Measurements from ENCODE around the gene CAMK1D.
"Not testable (repeated sequence)": the region's sequence is repeated elsewhere in the genome, so short reads cannot be mapped to it uniquely, and the experiment has no call there.

CAMK1D gene

DNA sequence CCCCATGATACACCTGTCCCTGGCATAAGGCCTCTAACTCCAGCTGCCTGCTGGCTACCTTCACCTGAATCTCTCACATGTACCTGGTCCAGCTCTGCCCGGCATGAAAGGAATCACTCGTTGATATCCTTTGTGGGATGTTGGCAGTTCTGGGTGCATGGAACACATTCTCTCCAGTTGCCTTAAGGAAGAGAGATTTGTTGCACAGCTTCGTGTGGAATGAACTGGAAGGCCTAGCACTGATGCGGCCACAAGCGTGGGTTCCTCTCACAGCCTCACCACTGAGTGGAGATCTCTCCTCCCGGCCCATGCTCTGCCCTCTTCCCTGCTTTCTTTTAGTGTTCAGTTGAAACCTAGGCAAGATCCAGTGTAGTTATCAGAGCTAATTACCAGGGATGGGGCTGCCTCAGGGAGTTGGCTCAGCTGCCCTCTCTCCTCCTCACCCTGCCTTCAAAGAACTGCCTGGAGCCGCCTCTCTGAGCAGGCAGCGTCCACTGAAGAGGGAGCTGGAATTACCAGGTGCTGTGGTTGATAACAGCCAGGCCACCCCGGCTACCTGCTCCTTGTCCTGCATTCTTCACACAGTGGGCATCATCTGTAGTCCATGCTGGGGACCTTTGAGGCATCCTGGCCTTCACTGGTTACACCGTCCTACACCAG lies 457.9 kb downstream of the CAMK1D start:
- no peak for DNase-seq

GRCh38 chr10:12808014-12808613 lies 458.8 kb downstream of the CAMK1D start:
- no peak for DNase-seq

DNA sequence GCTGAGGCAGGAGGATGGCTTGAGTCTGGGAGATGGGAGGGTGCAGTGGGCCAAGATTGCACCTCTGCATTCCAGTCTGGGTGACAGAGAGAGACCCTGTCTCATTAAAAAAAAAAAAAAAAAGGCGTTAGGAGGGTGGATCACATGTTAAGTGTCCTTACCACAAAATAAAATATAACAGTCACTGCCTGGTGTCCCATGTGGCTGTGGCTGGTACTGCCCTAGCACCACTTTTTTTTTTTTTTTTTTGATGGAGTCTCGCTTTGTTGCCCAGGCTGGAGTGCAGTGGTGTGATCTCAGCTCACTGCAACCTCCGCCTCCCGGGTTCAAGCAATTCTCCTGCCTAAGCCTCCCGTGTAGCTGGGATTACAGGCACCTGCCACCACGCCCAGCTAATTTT lies 460.7 kb downstream of the CAMK1D start:
- DNase-seq, result not testable (repeated sequence)

GRCh38 chr10:12811826-12812225 lies 462.5 kb downstream of the CAMK1D start:
- DNase-seq, result no peak

GRCh38 chr10:12812571-12812970 lies 463.2 kb downstream of the CAMK1D start:
- DNase-seq, result no peak

- DNase-seq, result no peak
Measured at GRCh38 chr10:12814166-12814565, 464.8 kb downstream of the CAMK1D start.

- no peak for DNase-seq
Measured at GRCh38 chr10:12819071-12819470, 469.7 kb downstream of the CAMK1D start.

DNA sequence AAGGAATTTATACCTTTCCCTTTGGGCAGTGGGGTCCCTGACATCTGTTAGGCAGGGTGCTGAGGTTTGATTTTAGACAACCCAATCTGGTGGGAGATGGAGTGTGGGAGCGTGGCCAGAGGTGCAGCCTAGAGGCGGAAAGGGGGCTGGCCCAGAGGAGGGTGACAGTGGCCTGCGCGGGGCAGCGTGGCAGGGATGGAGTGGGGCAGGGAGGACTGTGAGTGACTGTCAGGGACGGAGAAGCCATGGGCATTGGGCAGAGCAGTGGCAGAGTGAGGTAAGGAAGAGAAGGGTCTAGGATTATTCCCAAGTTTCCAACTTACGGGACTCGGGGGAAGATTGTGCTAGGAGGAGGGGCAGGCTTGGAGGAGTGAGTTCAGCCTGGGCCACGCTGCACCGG lies 470.3 kb downstream of the CAMK1D start:
- DNase-seq, result no peak

DNA sequence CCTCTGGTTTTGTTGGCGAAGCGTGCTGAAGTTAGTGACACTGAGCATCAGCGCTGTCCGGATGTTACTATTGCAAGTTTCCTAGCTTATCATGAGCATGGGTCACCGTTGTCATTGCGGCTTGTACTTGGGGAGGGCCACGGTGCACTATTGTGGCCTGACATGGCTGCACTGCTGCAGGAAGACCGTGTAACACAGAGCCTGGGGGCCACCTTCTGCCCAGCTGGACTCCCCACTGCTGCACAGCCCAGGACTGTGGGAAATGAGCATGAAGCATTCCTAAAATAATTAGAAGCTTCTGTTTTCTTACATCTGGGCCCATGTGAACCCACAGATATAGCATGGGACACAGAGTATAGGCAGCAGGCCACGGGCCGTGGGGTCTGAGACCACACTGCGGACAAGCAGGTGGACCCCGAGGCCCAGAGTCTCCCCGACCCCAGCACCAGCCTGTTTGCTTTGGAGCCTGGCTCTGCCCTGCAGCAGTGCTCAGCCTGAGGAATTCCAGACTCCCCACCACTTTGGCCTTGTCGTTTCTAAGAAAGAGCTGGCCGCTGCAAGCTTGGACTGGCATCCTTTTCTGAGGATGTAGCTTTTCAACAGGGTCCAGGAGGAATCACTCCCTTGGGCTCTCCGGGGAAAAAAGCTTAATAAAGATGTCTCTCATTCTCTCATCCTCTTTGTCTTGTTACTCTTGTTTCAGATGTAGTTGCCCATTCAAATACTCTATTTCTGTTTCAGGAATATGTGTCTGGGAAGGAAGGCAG lies 473.0 kb downstream of the CAMK1D start:
- no peak for DNase-seq

DNA sequence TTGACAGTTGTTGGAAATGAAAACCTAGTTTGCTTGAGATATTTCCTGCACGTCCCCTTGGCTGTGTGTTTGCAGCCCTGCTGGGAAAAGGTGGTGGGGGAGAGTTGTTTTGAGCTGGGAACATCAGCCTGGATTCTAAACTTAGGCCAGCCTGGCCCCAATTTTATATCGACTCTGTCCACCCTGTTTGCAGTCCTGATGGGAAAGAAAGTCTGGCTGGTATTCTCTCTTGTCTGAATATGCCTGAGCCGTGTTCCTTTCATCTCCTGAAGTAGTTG lies 473.5 kb downstream of the CAMK1D start:
- no peak for DNase-seq

DNA sequence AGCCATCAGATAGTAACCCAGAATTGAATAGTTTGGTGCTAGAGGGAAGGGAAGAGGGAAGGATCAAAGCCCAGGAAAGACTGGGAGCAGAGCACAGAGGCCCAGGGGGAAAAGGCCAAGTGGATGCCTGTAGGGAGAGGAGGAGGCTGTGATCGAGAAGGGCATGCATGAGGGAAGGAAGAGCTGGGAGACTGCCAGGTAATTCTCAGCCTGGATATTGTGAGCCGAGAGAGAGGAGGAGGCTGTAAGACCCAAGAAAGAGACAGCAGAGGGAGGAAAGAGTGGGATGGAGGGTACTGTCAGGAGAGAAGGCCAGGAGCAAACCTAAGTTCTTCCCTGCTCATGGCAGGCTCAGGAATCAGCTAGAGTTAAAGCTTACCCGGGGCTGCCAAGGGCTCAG lies 474.0 kb downstream of the CAMK1D start:
- DNase-seq, result no peak

DNA sequence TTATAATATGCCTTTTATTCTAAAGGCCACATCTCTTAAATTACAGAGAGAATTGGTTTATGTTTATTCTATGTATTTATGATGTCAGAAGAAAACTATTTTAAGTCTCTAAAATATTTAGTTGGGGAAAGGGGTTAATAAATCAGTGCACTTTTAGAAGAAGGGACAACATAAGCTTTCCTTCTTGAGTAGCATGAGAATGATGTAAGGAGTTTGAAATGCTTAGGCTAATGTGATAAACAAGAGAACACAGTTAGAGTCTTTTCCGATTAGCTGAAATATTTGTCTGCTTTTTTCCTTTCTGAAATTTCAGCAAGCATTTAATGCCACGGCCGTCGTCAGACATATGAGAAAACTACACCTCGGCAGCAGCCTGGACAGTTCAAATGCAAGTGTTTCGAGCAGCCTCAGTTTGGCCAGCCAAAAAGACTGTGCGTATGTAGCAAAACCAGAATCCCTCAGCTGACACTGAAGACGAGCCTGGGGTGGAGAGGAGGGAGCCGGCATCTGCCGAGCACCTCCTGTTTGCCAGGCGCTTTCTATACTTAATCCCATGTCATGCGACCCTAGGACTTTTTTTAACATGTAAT lies 476.0 kb downstream of the CAMK1D start:
- DNase-seq, result no peak

DNA sequence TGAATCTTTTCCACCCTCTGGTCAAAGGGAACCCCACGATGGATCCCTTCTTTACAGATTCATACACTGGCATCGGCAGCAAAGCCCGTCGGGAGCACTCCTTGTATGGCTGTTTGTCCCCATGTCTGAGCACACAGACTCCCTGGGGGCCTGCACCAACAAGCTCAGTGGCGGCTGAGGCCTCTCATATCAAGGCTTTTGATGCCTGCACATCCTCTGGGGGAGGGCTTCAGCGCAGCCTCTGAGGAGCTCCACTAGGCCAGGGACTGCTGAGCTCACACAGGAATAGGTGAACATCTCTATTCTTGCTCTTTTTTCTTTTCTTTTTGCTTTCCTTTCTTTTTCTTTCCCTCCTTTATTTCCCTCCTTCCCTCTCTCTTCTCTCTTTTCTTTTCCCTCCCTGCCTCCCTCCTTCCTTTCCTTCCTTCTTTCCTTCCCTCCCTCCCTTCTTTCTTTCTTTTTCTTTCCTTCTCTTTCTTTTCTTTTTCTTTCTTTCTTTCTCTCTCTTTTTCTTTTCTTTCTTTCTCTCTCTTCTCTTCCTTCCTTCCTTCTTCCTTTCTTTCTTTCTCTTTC lies 477.5 kb downstream of the CAMK1D start:
- no peak for DNase-seq

GRCh38 chr10:12828736-12829135 lies 479.4 kb downstream of the CAMK1D start:
- DNase-seq, result no peak

DNA sequence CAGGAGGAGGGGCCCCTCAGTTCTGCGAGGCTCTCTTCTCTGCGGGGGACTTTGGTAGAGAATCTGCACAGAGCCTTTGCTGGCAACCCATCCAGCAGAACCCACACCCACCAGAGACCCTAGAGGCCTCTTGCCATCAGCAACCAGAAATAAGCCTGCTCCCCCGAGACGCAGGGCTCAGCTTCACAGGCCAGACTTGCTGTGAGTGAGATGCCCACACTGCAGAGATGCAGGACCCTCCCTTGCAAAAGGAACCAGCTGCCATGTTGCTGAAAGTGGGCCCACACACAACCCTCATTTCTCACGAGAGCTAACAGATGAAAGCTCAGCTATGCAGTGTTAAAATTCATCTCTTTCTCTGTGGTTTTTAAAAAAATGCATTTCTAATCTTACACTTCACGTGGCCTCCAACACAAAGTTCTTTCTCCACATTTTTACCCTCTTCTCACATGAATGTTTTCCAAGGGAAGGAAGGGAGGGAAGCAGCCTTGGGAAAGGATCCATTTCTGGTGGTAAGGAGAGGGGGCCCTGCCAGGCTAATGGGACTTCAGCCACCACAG lies 480.6 kb downstream of the CAMK1D start:
- no peak for DNase-seq

- no peak for DNase-seq
Measured at GRCh38 chr10:12832096-12832495, 482.7 kb downstream of the CAMK1D start.

- DNase-seq, result no peak
Measured at GRCh38 chr10:12833451-12833850, 484.1 kb downstream of the CAMK1D start.

- DNase-seq, result no peak
Measured at GRCh38 chr10:12834116-12834665, 484.8 kb downstream of the CAMK1D start.

GRCh38 chr10:12834721-12835120 lies 485.4 kb downstream of the CAMK1D start:
- no peak for DNase-seq

GRCh38 chr10:12835709-12836108 lies 486.4 kb downstream of the CAMK1D start:
- DNase-seq, result no peak

GRCh38 chr10:12838366-12838765 lies 489.0 kb downstream of the CAMK1D start:
- DNase-seq, result no peak

- DNase-seq, result no peak
Measured at GRCh38 chr10:12838995-12839927, 489.9 kb downstream of the CAMK1D start.

All from activated CD4-positive, alpha-beta T cell treated with anti-CD3 and anti-CD28 coated beads, Interleukin-10, Interleukin-2, amounts not matched to agents 100 ng/mL and 50 ng/mL, durations not matched to agents 16 hours and 8 hours (primary cell).